GM12878 (cell line): ENCODE data around the gene UIMC1. TPM values are rescaled to one million over a fixed set of nuclear protein-coding genes. Genes with fewer than 3 reads are reported as not detected.

Experiments
- ATAC-seq: fragments of 200-7000 bp; cut with Tn5 transposase; 3 replicates; pipeline ENCODE4 v1.9.1; 2020; ENCODE audit warnings: mild to moderate bottlenecking, moderate library complexity
- BruUV-seq: library from RNA; stranded (reverse); fragments of 400-500 nt; replicated peaks from 2 replicates; lab custom pipeline; 2021; lab: Mats Ljungman, UMichigan
- CTCF ChIA-PET: fragments of 300-600 bp; sonication (Branson Sonifier 250); formaldehyde crosslinking; extraction: SDS; loops from one replicate; lab custom pipeline; 2021; ENCODE audit warnings: inconsistent platforms; lab: Yijun Ruan, JAX
- POLR2A ChIA-PET: fragments of 350-600 bp; formaldehyde crosslinking; extraction: SDS; loops from one replicate; lab custom pipeline; 2021; ENCODE audit warnings: inconsistent platforms; lab: Charles Lee
- RAD21 ChIA-PET: fragments of 300-600 bp; sonication (Branson Sonifier 250); formaldehyde crosslinking; loops from one replicate; lab custom pipeline; 2023; ENCODE audit warnings: antibody characterized with exemption; ENCODE audit not compliant: unreplicated experiment; lab: Charles Lee
- SMC1A ChIA-PET: fragments of 300-600 bp; sonication (Branson Sonifier 250); formaldehyde crosslinking; loops from one replicate; lab custom pipeline; 2023; ENCODE audit not compliant: unreplicated experiment, uncharacterized antibody; lab: Charles Lee
- DNase-seq: peaks from one replicate; pipeline ENCODE4 v3.0.0-alpha.2; 2011; ENCODE audit warnings: low read depth, low spot score
- FAIRE-seq: peaks from 3 replicates; lab custom pipeline; 2011; peaks lifted over from hg19 to GRCh38; lab: Jason Lieb, UNC
- H2AFZ ChIP-seq: 2 replicates; pipeline ENCODE4 v1.6.0; 2011; ENCODE audit warnings: low read depth, low read length, control low read depth; ENCODE audit not compliant: control insufficient read depth
- H3K27ac ChIP-seq: 2 replicates; pipeline ENCODE4 v1.5.1; 2011; ENCODE audit warnings: control low read depth; ENCODE audit not compliant: control insufficient read depth, insufficient read depth
- H3K27me3 ChIP-seq, 2 experiments: replicated peaks in 1 of 2; 2 replicates each; pipeline versions ENCODE4 v1.6.0 to v1.6.1; 2011; ENCODE audit warnings: low read length in 1 of 2; ENCODE audit not compliant: control insufficient read depth in 2 of 2, insufficient read depth in 2 of 2
- H3K36me3 ChIP-seq, 2 experiments: 2 replicates each; pipeline ENCODE4 v1.5.1; 2011; ENCODE audit warnings: low read length in 1 of 2; ENCODE audit not compliant: control insufficient read depth in 2 of 2, insufficient read depth in 2 of 2
- H3K4me1 ChIP-seq: 2 replicates; pipeline ENCODE4 v1.6.1; 2011; ENCODE audit warnings: mild to moderate bottlenecking, low read length, moderate library complexity, mixed read lengths; ENCODE audit not compliant: control insufficient read depth, insufficient read depth
- H3K4me2 ChIP-seq: 2 replicates; pipeline ENCODE4 v1.6.0; 2011; ENCODE audit warnings: control low read depth; ENCODE audit not compliant: control insufficient read depth, insufficient read depth
- H3K4me3 ChIP-seq: fragments of 200-600 bp; sonication (generic); 2 replicates; pipeline ENCODE4 v1.5.1; 2016
- H3K79me2 ChIP-seq: 2 replicates; pipeline ENCODE4 v1.6.0; 2011; ENCODE audit warnings: low read length; ENCODE audit not compliant: control insufficient read depth, insufficient read depth
- H3K9ac ChIP-seq: 2 replicates; pipeline ENCODE4 v1.8.0; 2011; ENCODE audit warnings: low read length, control low read depth, mixed read lengths; ENCODE audit not compliant: control insufficient read depth, insufficient read depth
- H3K9me3 ChIP-seq: replicated peaks from 3 replicates; pipeline ENCODE4 v1.5.1; 2011; ENCODE audit warnings: mild to moderate bottlenecking, low read length; ENCODE audit not compliant: control insufficient read depth, insufficient read depth
- H4K20me1 ChIP-seq: 2 replicates; pipeline ENCODE4 v1.6.0; 2011; ENCODE audit not compliant: control insufficient read depth, insufficient read depth
- CBX5 ChIP-seq: sonication (generic); IDR thresholded peaks from 2 replicates; pipeline ENCODE4 v1.6.1; 2016; ENCODE audit warnings: low read depth, moderate library complexity, mild to moderate bottlenecking, inconsistent platforms
- CREM ChIP-seq: IDR thresholded peaks from 2 replicates; pipeline ENCODE4 v1.6.1; 2014; ENCODE audit warnings: antibody characterized with exemption, low read depth
- MEF2B ChIP-seq: fragments of 450-650 bp; IDR thresholded peaks from 2 replicates; pipeline ENCODE4 v1.6.1; 2018; ENCODE audit warnings: mild to moderate bottlenecking, moderate library complexity; ENCODE audit not compliant: partially characterized antibody, poor library complexity, severe bottlenecking
- RAD51 ChIP-seq: fragments of 450-650 bp; IDR thresholded peaks from 2 replicates; pipeline ENCODE4 v1.6.1; 2016; ENCODE audit warnings: moderate library complexity, mild to moderate bottlenecking, inconsistent platforms
- RELA ChIP-seq: fragments of 450-650 bp; IDR thresholded peaks from 2 replicates; pipeline ENCODE4 v1.8.0; 2014; ENCODE audit warnings: borderline replicate concordance; ENCODE audit not compliant: partially characterized antibody
- WGBS: methylation state at CpG from one replicate; pipeline ENCODE4 v1.1.6; 2016; ENCODE audit warnings: low lambda C conversion rate; ENCODE audit not compliant: insufficient replicate concordance, insufficient coverage; ENCODE audit errors: missing lambda C conversion rate; 5-methylcytosine and 5-hydroxymethylcytosine counted together
- in situ Hi-C: fragments of 300-500 bp; cut with MboI; formaldehyde crosslinking; loops from 9 replicates; pipeline ENCODE4 v1.14.3; 2018; ENCODE audit warnings: mixed read lengths
- intact Hi-C: fragments of 100-400 bp; cut with micrococcal nuclease; formaldehyde crosslinking; loops from one replicate; pipeline ENCODE4 v1.14.2; 2022; ENCODE audit not compliant: unreplicated experiment
- polyA plus RNA-seq, 11 experiments: library from polyadenylated mRNA; depleted of rRNA in 4 of 11; unstranded in 6 of 11; stranded (reverse) in 5 of 11; fragments of >200 nt; fragmentation: Nextera tagmentation in 4 of 11; fragmentation: Illumina TruSeq in 1 of 11; extraction: Ambion mirVana in 4 of 11; extraction: Trizol in 1 of 11; gene quantifications; 1 replicate in 1 of 11; 2 replicates in 10 of 11; pipeline versions ENCODE4 v1.2.1 to v1.2.3, GENCODE V29; 2011 to 2016; ENCODE audit warnings: inconsistent platforms in 2 of 11, missing spikeins in 2 of 11, low read depth in 1 of 11
- total RNA-seq, 4 experiments: library from RNA; depleted of rRNA in 3 of 4; stranded (reverse); fragments of >200 nt in 3 of 4; fragmentation: Illumina TruSeq in 1 of 4; extraction: Trizol in 1 of 4; gene quantifications; 2 replicates each; pipeline versions ENCODE4 v1.2.1 to v1.2.3, GENCODE V29; 2013 to 2021
- TF ChIP-seq, protein P1 (sequence below): fragments of 450-650 bp; IDR thresholded peaks from 2 replicates; pipeline ENCODE4 v1.6.1; 2017; ENCODE audit warnings: low read depth, mild to moderate bottlenecking, moderate library complexity

The UIMC1 gene
- total and polyA plus RNA-seq, 10 of the 15 experiments (the other 5 are each of a cell fraction or from before 2014, with no cell fraction given): 16.2 to 51.4 (median 32.7) TPM

GRCh38 chr5:176869501-176870109 lies 137.0 kb downstream of the UIMC1 start:
- ChIA-PET CTCF (no interaction called here), SMC1A (no interaction called here), RAD21 (no interaction called here), POLR2A (no interaction called here)
- in situ Hi-C loops (no loop called here), intact Hi-C loops (no loop called here)
- Histone ChIP-seq H2AFZ (no peak overlapping the region), H3K9ac (no peak overlapping the region), H4K20me1 (no peaks in the 10 kb centered on the region), H3K4me1 (no peaks in the 10 kb centered on the region), H3K79me2 (no peaks in the 10 kb centered on the region), H3K4me3 (no peak overlapping the region), H3K4me2 (no peak overlapping the region), H3K9me3 (no peaks in the 10 kb centered on the region; the same call in 2 of the 3 replicates), H3K36me3 (no peaks in the 10 kb centered on the region), H3K27me3 (peaks cover 0 to 2% of the 10 kb centered on the region in 2 experiments; a peak in 2 of 4 replicates), H3K27ac (no peak overlapping the region)
- no TSS peak for BruUV-seq
- no peak for DNase-seq
- ATAC-seq: no peak
- WGBS: 72% methylated on average over 35 of the region's 38 CpGs
- no peak for FAIRE-seq
- TF ChIP-seq CREM (no peak), MEF2B (no peak), RAD51 (no peak), RELA (no peak), CBX5 (no peak)
- TF ChIP-seq, protein P1, sequence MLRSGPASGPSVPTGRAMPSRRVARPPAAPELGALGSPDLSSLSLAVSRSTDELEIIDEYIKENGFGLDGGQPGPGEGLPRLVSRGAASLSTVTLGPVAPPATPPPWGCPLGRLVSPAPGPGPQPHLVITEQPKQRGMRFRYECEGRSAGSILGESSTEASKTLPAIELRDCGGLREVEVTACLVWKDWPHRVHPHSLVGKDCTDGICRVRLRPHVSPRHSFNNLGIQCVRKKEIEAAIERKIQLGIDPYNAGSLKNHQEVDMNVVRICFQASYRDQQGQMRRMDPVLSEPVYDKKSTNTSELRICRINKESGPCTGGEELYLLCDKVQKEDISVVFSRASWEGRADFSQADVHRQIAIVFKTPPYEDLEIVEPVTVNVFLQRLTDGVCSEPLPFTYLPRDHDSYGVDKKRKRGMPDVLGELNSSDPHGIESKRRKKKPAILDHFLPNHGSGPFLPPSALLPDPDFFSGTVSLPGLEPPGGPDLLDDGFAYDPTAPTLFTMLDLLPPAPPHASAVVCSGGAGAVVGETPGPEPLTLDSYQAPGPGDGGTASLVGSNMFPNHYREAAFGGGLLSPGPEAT: no peak
